IMR-90 (cell line): ENCODE measurements around the gene CITED4. TPM values are rescaled to one million over a fixed set of nuclear protein-coding genes. Genes with fewer than 3 reads are reported as not detected.
A peak's percentile ranks its signal among the peaks of the same experiment; 100 is the strongest.

Experiments used
- ATAC-seq: fragments of 200-7000 bp; cut with Tn5 transposase; 2 replicates; pipeline ENCODE4 v1.9.1; 2020; ENCODE audit warnings: low read depth, mild to moderate bottlenecking, moderate library complexity
- BruUV-seq: library from RNA; stranded (reverse); fragments of 400-500 nt; replicated peaks from 2 replicates; lab custom pipeline; 2021; lab: Mats Ljungman, UMichigan
- CTCF ChIA-PET: fragments of 300-600 bp; formaldehyde crosslinking; extraction: SDS; loops from one replicate; lab custom pipeline; 2021; ENCODE audit warnings: antibody characterized with exemption; lab: Yijun Ruan, JAX
- POLR2A ChIA-PET: fragments of 300-600 bp; sonication (Branson Sonifier 250); formaldehyde crosslinking; loops from one replicate; lab custom pipeline; 2022; ENCODE audit warnings: antibody characterized with exemption; ENCODE audit not compliant: unreplicated experiment; lab: Charles Lee
- DNase-seq: peaks from one replicate; pipeline ENCODE4 v3.0.0; 2013
- H2AFZ ChIP-seq: replicated peaks from 2 replicates; pipeline ENCODE3; 2013; ENCODE audit warnings: low read length, mild to moderate bottlenecking; ENCODE audit not compliant: poor library complexity
- H2AK5ac ChIP-seq: 2 replicates; pipeline ENCODE4 v1.6.1; 2013; ENCODE audit warnings: low read depth, low read length, inconsistent platforms
- H2AK9ac ChIP-seq: replicated peaks from 2 replicates; pipeline ENCODE3; 2013; ENCODE audit warnings: mild to moderate bottlenecking, low read depth, low read length, moderate library complexity; ENCODE audit not compliant: poor library complexity
- H2BK120ac ChIP-seq: 2 replicates; pipeline ENCODE4 v1.6.1; 2013; ENCODE audit warnings: low read depth, low read length, inconsistent platforms
- H2BK15ac ChIP-seq: 3 replicates; pipeline ENCODE4 v1.6.1; 2013; ENCODE audit warnings: low read depth, low read length, inconsistent platforms
- H2BK20ac ChIP-seq: 2 replicates; pipeline ENCODE4 v1.6.1; 2013; ENCODE audit warnings: low read depth, mild to moderate bottlenecking, inconsistent platforms, low read length, moderate library complexity
- H2BK5ac ChIP-seq: 2 replicates; pipeline ENCODE4 v1.6.1; 2013; ENCODE audit warnings: mild to moderate bottlenecking, low read depth, low read length, inconsistent platforms; ENCODE audit not compliant: poor library complexity, severe bottlenecking
- H3K14ac ChIP-seq: replicated peaks from 2 replicates; pipeline ENCODE4 v1.6.1; 2013; ENCODE audit warnings: low read depth, low read length, inconsistent platforms
- H3K18ac ChIP-seq: 2 replicates; pipeline ENCODE4 v1.6.1; 2013; ENCODE audit warnings: low read depth, low read length, control low read depth
- H3K23ac ChIP-seq: 2 replicates; pipeline ENCODE4 v1.6.1; 2013; ENCODE audit warnings: low read depth, low read length, inconsistent platforms
- H3K27ac ChIP-seq: 2 replicates; pipeline ENCODE4 v1.5.1; 2013; ENCODE audit warnings: mild to moderate bottlenecking, control low read depth, low read length; ENCODE audit not compliant: insufficient read depth
- H3K27me3 ChIP-seq: 2 replicates; pipeline ENCODE4 v1.6.1; 2013; ENCODE audit warnings: low read length; ENCODE audit not compliant: control insufficient read depth, insufficient read depth
- H3K36me3 ChIP-seq: 2 replicates; pipeline ENCODE4 v1.6.1; 2013; ENCODE audit warnings: low read length, mixed read lengths; ENCODE audit not compliant: control insufficient read depth, insufficient read depth
- H3K4ac ChIP-seq: 2 replicates; pipeline ENCODE4 v1.6.1; 2013; ENCODE audit warnings: low read depth, low read length, inconsistent platforms
- H3K4me1 ChIP-seq: 2 replicates; pipeline ENCODE4 v1.6.1; 2013; ENCODE audit warnings: low read length, mixed read lengths; ENCODE audit not compliant: control insufficient read depth, insufficient read depth
- H3K4me2 ChIP-seq: 2 replicates; pipeline ENCODE4 v1.6.1; 2013; ENCODE audit warnings: low read depth, mild to moderate bottlenecking, control low read depth, low read length, moderate library complexity
- H3K4me3 ChIP-seq: 2 replicates; pipeline ENCODE4 v1.5.1; 2013; ENCODE audit warnings: low read depth, mild to moderate bottlenecking, control low read depth, low read length, moderate library complexity; ENCODE audit not compliant: insufficient read depth
- H3K56ac ChIP-seq: 2 replicates; pipeline ENCODE4 v1.6.1; 2013; ENCODE audit warnings: low read length, inconsistent platforms; ENCODE audit not compliant: insufficient read depth; ENCODE audit errors: extremely low read depth
- H3K79me1 ChIP-seq, 2 experiments: 2 replicates each; pipeline ENCODE4 v1.6.1; 2013; ENCODE audit warnings: low read length in 2 of 2, inconsistent platforms in 1 of 2, low read depth in 1 of 2
- H3K9ac ChIP-seq: 2 replicates; pipeline ENCODE4 v1.6.1; 2013; ENCODE audit warnings: low read depth, low read length, control low read depth
- H3K9me1 ChIP-seq: 2 replicates; pipeline ENCODE4 v1.6.1; 2013; ENCODE audit warnings: low read length, inconsistent platforms; ENCODE audit not compliant: insufficient read depth
- H3K9me3 ChIP-seq: 2 replicates; pipeline ENCODE4 v1.6.1; 2013; ENCODE audit warnings: low read length; ENCODE audit not compliant: control insufficient read depth, insufficient read depth
- H4K20me1 ChIP-seq: 2 replicates; pipeline ENCODE4 v1.6.1; 2013; ENCODE audit warnings: low read length, inconsistent platforms; ENCODE audit not compliant: insufficient read depth
- H4K5ac ChIP-seq: 2 replicates; pipeline ENCODE4 v1.6.1; 2013; ENCODE audit warnings: mild to moderate bottlenecking, low read depth, low read length, control low read depth
- H4K8ac ChIP-seq, 2 experiments: 2 replicates each; pipeline ENCODE4 v1.6.1; 2013; ENCODE audit warnings: low read depth in 2 of 2, low read length in 2 of 2, control low read depth in 1 of 2, inconsistent platforms in 1 of 2
- H4K91ac ChIP-seq: 2 replicates; pipeline ENCODE4 v1.6.1; 2013; ENCODE audit warnings: low read depth, low read length, inconsistent platforms; ENCODE audit not compliant: insufficient read depth
- CEBPB ChIP-seq: IDR thresholded peaks from 2 replicates; pipeline ENCODE4 v1.6.1; 2012; ENCODE audit warnings: low read depth, low read length, improper control_type of control experiment
- CTCF ChIP-seq: conservative IDR thresholded peaks from 2 replicates; pipeline ENCODE4 v1.5.1; 2012; ENCODE audit warnings: mild to moderate bottlenecking, low read depth, low read length, improper control_type of control experiment
- MAFK ChIP-seq: IDR thresholded peaks from 2 replicates; pipeline ENCODE4 v1.6.1; 2012; ENCODE audit warnings: low read depth, low read length, improper control_type of control experiment
- POLR2A ChIP-seq: IDR thresholded peaks from 2 replicates; pipeline ENCODE4 v1.6.1; 2012; ENCODE audit warnings: mild to moderate bottlenecking, low read depth, low read length
- RAD21 ChIP-seq: IDR thresholded peaks from 2 replicates; pipeline ENCODE4 v1.6.1; 2012; ENCODE audit warnings: low read length, improper control_type of control experiment
- RCOR1 ChIP-seq: IDR thresholded peaks from 2 replicates; pipeline ENCODE4 v1.6.1; 2012; ENCODE audit warnings: mild to moderate bottlenecking, low read length, improper control_type of control experiment; ENCODE audit not compliant: insufficient replicate concordance
- WGBS, 2 experiments: methylation state at CpG; one replicate each; pipeline versions ENCODE4 v1.1.5 to v1.1.7; 2013; ENCODE audit warnings: missing lambda C conversion rate in 2 of 2; ENCODE audit not compliant: insufficient read length in 1 of 2; ENCODE audit errors: extremely low coverage in 2 of 2; 5-methylcytosine and 5-hydroxymethylcytosine counted together
- dilution Hi-C: fragments of 300-500 bp; cut with HindIII; formaldehyde crosslinking; loops from one replicate; pipeline ENCODE4 v1.14.3; 2018; ENCODE audit warnings: low sequenced_read_pairs; ENCODE audit not compliant: unreplicated experiment
- in situ Hi-C: fragments of 300-500 bp; cut with MboI; formaldehyde crosslinking; loops from 3 replicates; pipeline ENCODE4 v1.14.3; 2019; ENCODE audit warnings: low sequenced_read_pairs, inconsistent platforms, mixed read lengths
- intact Hi-C: fragments of 100-400 bp; cut with micrococcal nuclease; formaldehyde crosslinking; loops from 2 replicates; pipeline ENCODE4 v1.10.0; 2022
- polyA plus RNA-seq, 3 experiments: library from polyadenylated mRNA; depleted of rRNA; stranded (reverse); fragments of >200 nt; gene quantifications; 2 replicates each; pipeline ENCODE4 v1.2.3, GENCODE V29; 2012; ENCODE audit warnings: low replicate concordance in 1 of 3
- total RNA-seq: library from RNA; depleted of rRNA; stranded (reverse); fragments of >200 nt; gene quantifications from 2 replicates; pipeline ENCODE4 v1.2.3, GENCODE V29; 2012

CITED4 gene
- total and polyA plus RNA-seq, 2 of the 4 experiments (the other 2 are of a cell fraction): under 0.01 to 1.6 TPM

GRCh38 chr1:40886318-40887011 lies 24.3 kb upstream of the CITED4 start:
- intact Hi-C loops: no loop called here
- Histone ChIP-seq H4K91ac (no peak overlapping the region), H2AK5ac (no peak overlapping the region; the same call in 1 of the 2 replicates), H4K20me1 (no peaks in the 10 kb centered on the region), H3K4me1 (no peaks in the 10 kb centered on the region), H2AK9ac (peak overlapping the region; percentile 76), H2BK120ac (no peak overlapping the region), H3K9me1 (no peaks in the 10 kb centered on the region), H3K14ac (peak overlapping the region; percentile 8; the same call in 1 of the 2 replicates), H3K56ac (no peak overlapping the region), H3K4me2 (no peak overlapping the region), H3K79me1 (no peaks in the 10 kb centered on the region), H2BK20ac (no peak overlapping the region), H3K4ac (no peak overlapping the region), H3K9ac (no peak overlapping the region), H4K8ac (no peak overlapping the region), H4K5ac (no peak overlapping the region), H3K18ac (no peak overlapping the region), H3K9me3 (no peaks in the 10 kb centered on the region), H2BK5ac (no peak overlapping the region), H3K23ac (no peak overlapping the region), H3K4me3 (no peak overlapping the region), H2BK15ac (no peak overlapping the region), H2AFZ (no peak overlapping the region), H3K27me3 (peaks cover 13% of the 10 kb centered on the region; the same call in 1 of the 2 replicates), H3K27ac (no peak overlapping the region), H3K36me3 (no peaks in the 10 kb centered on the region)
- no TSS peak for BruUV-seq
- DNase-seq: no peak
- in situ Hi-C loops: no loop called here
- WGBS, 2 experiments: 0% methylated on average over 1 of the region's 7 CpGs; no CpG with 5 or more reads in 1 of the 2 experiments
- ATAC-seq: no peak
- CTCF ChIA-PET: interaction anchor here (1.3 kb wide), 1 partner anchor 15 kb away, joined by 3 read pairs; no protein-coding TSS in a partner anchor
- POLR2A ChIA-PET: no interaction called here
- TF ChIP-seq POLR2A: no peak
- no peak for TF ChIP-seq CEBPB
- TF ChIP-seq RAD21: no peak
- no peak for TF ChIP-seq MAFK
- no peak for TF ChIP-seq CTCF
- TF ChIP-seq RCOR1: no peak
- dilution Hi-C loops: no loop called here
